GM12874 (cell line): ENCODE measurements around the gene KIF3C.

Experiments
- TF ChIP-seq, protein P1 (sequence below): IDR thresholded peaks from 2 replicates; pipeline ENCODE4 v1.5.1; 2011; ENCODE audit warnings: low read depth, mild to moderate bottlenecking, control low read depth, low read length, moderate library complexity; ENCODE audit not compliant: insufficient read depth

The KIF3C gene

GRCh38 chr2:26016012-26016705 lies 33.9 kb upstream of the KIF3C start:
- TF ChIP-seq, protein P1, sequence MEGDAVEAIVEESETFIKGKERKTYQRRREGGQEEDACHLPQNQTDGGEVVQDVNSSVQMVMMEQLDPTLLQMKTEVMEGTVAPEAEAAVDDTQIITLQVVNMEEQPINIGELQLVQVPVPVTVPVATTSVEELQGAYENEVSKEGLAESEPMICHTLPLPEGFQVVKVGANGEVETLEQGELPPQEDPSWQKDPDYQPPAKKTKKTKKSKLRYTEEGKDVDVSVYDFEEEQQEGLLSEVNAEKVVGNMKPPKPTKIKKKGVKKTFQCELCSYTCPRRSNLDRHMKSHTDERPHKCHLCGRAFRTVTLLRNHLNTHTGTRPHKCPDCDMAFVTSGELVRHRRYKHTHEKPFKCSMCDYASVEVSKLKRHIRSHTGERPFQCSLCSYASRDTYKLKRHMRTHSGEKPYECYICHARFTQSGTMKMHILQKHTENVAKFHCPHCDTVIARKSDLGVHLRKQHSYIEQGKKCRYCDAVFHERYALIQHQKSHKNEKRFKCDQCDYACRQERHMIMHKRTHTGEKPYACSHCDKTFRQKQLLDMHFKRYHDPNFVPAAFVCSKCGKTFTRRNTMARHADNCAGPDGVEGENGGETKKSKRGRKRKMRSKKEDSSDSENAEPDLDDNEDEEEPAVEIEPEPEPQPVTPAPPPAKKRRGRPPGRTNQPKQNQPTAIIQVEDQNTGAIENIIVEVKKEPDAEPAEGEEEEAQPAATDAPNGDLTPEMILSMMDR = no peak

- TF ChIP-seq, protein P1 = no peak
These were observed 31.4 kb upstream of the KIF3C start for GRCh38 chr2:26013668-26014067.

GRCh38 chr2:26011990-26012856 lies 29.9 kb upstream of the KIF3C start:
- TF ChIP-seq, protein P1 = no peak

DNA sequence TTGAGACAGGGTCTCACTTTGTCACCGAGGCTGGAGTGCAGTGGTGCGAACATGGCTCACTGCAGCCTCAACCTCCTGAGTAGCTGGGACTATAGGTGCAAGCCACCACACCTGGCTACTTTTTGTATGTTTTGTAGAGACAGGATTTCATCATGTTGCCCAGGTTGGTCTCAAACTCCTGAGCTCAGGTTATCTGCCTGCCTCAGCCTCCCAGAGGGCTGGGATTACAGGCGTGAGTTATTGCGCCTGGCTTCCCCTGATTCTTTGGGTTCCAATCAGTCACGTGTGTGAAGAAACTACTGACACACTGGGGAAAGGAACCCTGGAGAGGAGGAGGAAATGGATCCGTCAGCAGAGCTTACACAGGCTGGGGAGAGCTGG lies 29.3 kb upstream of the KIF3C start:
- TF ChIP-seq, protein P1 = no peak

DNA sequence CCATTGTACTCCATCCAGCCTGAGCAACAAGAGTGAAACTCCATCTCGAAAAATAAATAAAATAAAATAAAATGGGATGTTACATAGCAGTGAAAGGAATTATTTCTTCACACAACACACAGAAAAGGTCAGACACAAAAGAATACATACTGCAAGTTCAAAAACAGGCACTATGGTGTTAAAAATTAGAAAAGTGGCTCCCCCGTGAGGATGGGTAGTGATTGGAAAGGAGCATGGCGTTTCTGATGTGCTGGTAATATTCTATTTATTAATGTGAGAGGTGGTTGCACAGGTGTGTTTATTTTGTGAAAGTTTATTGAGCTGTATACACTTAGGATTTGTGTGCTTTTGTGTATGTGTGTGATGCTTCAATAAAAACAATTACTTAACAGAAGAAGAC lies 28.6 kb upstream of the KIF3C start:
- TF ChIP-seq, protein P1 = no peak

DNA sequence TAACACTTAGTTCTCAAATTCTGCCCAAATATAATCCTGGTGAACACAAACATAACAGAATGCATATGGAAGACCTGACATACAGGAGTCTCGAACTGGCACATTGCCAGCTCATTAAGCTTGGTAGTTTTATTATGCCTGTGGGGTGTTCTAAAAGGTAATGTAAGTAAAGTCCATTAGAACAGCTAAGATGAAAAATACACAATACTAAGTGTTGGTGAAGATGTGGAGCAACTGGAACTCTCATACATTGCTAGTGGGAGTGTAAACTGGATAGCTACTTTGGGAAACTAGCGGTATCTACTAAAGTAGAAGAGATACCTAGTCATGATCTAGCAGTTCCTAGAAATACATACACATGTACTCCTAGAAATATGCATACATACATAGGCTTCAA lies 27.3 kb upstream of the KIF3C start:
- TF ChIP-seq, protein P1 = no peak

DNA sequence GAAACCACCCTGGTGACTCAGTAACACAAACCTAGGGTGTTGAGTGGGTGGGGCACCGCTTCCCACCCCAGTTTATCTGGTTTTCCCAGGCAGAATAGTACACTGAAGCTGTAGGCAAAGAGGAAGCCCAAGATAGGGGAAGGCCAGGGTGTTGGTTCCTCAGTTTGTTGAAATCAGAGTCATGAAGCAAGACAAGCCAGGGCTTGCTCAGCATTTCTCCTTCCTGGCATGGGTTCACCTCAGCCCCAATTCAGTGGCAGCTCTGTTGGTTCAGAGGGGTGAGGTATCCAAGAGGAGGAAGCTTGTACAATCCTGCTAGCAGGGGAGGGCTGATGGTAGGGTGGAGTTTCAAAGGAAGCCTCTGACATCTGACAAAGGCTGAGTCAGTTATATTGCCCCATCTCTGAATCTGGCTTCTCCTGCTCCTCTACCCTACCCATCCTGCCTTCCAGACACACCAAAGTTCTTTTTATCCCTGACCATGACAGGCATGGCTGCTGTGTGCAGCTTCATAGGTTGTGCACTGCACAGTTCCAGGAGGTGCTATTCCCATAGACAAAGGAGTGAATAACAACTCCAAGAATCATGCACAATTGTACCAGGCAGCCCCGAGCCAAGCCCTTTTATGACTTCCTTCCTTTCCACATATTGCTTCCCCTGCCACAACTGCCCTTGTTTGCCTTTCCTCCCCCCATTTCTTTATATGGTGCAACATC lies 26.7 kb upstream of the KIF3C start:
- TF ChIP-seq, protein P1 = no peak
